Trophoblast cell (in vitro differentiated cells and primary cell): ENCODE data around the gene SERPINE2.

ENCODE experiments used
- DNase-seq, 2 donors: peaks; one replicate each; pipeline ENCODE4 v3.0.0-alpha.2; 2016
- H2AFZ ChIP-seq: 2 replicates; pipeline ENCODE4 v1.6.1; 2013; ENCODE audit warnings: low read length, moderate library complexity, mild to moderate bottlenecking; ENCODE audit not compliant: insufficient read depth, poor library complexity
- H2AK5ac ChIP-seq: 2 replicates; pipeline ENCODE4 v1.6.1; 2013; ENCODE audit warnings: mild to moderate bottlenecking, low read length
- H2BK120ac ChIP-seq: 2 replicates; pipeline ENCODE4 v1.6.1; 2013; ENCODE audit warnings: low read length, mild to moderate bottlenecking, moderate library complexity; ENCODE audit not compliant: insufficient read depth, poor library complexity
- H2BK12ac ChIP-seq: 2 replicates; pipeline ENCODE4 v1.6.1; 2013; ENCODE audit warnings: mild to moderate bottlenecking, low read length, moderate library complexity
- H2BK5ac ChIP-seq: 2 replicates; pipeline ENCODE4 v1.6.1; 2013; ENCODE audit warnings: low read length, low read depth, moderate library complexity, mild to moderate bottlenecking; ENCODE audit not compliant: poor library complexity
- H3K14ac ChIP-seq: 2 replicates; pipeline ENCODE4 v1.6.1; 2013; ENCODE audit warnings: mild to moderate bottlenecking, low read length
- H3K18ac ChIP-seq: 2 replicates; pipeline ENCODE4 v1.6.1; 2013; ENCODE audit warnings: mild to moderate bottlenecking, low read length
- H3K23ac ChIP-seq: 2 replicates; pipeline ENCODE4 v1.6.1; 2013; ENCODE audit warnings: low read length
- H3K27ac ChIP-seq: 2 replicates; pipeline ENCODE4 v1.5.1; 2013; ENCODE audit warnings: low read depth, mild to moderate bottlenecking, inconsistent platforms, low read length, moderate library complexity
- H3K27me3 ChIP-seq: 2 replicates; pipeline ENCODE4 v1.6.1; 2013; ENCODE audit warnings: inconsistent platforms, mild to moderate bottlenecking, low read length, moderate library complexity; ENCODE audit not compliant: insufficient read depth
- H3K36me3 ChIP-seq, 2 experiments: 1 replicate in 1 of 2; 2 replicates in 1 of 2; pipeline ENCODE4 v1.6.1; 2013; ENCODE audit warnings: low read length in 2 of 2, mild to moderate bottlenecking in 2 of 2, moderate library complexity in 1 of 2; ENCODE audit not compliant: insufficient read depth in 2 of 2, control insufficient read depth in 1 of 2
- H3K4ac ChIP-seq: 2 replicates; pipeline ENCODE4 v1.6.1; 2013; ENCODE audit warnings: low read depth, mild to moderate bottlenecking, low read length, moderate library complexity
- H3K4me1 ChIP-seq, 2 experiments: 1 replicate in 1 of 2; 2 replicates in 1 of 2; pipeline ENCODE4 v1.6.1; 2013; ENCODE audit warnings: low read length in 2 of 2, mild to moderate bottlenecking in 2 of 2, moderate library complexity in 1 of 2; ENCODE audit not compliant: insufficient read depth in 2 of 2, control insufficient read depth in 1 of 2
- H3K4me2 ChIP-seq: 2 replicates; pipeline ENCODE4 v1.6.1; 2013; ENCODE audit warnings: inconsistent platforms, mild to moderate bottlenecking, low read length, moderate library complexity
- H3K4me3 ChIP-seq: 2 replicates; pipeline ENCODE4 v1.5.1; 2013; ENCODE audit warnings: mild to moderate bottlenecking, low read depth, low read length, inconsistent platforms
- H3K79me1 ChIP-seq: one replicate; pipeline ENCODE4 v1.6.1; 2013; ENCODE audit warnings: low read length
- H3K79me2 ChIP-seq: 2 replicates; pipeline ENCODE4 v1.6.1; 2013; ENCODE audit warnings: low read length, mild to moderate bottlenecking; ENCODE audit not compliant: control insufficient read depth, insufficient read depth, poor library complexity
- H3K9ac ChIP-seq: 2 replicates; pipeline ENCODE4 v1.6.1; 2013; ENCODE audit warnings: mild to moderate bottlenecking, low read length
- H3K9me3 ChIP-seq: 2 replicates; pipeline ENCODE4 v1.6.1; 2013; ENCODE audit warnings: low read depth, mild to moderate bottlenecking, control low read depth, inconsistent platforms, low read length; ENCODE audit not compliant: insufficient read depth
- H4K12ac ChIP-seq: 2 replicates; pipeline ENCODE4 v1.6.1; 2013; ENCODE audit warnings: low read depth, mild to moderate bottlenecking, low read length, moderate library complexity
- H4K8ac ChIP-seq: 2 replicates; pipeline ENCODE4 v1.6.1; 2013; ENCODE audit warnings: low read depth, mild to moderate bottlenecking, low read length, moderate library complexity
- H4K91ac ChIP-seq: one replicate; pipeline ENCODE4 v1.6.1; 2013; ENCODE audit warnings: low read depth, mild to moderate bottlenecking, low read length, moderate library complexity
- WGBS: extraction: QIAGEN DNeasy Blood & Tissue Kit; methylation state at CpG from one replicate; pipeline ENCODE4 v1.1.7; 2013; ENCODE audit warnings: missing lambda C conversion rate; ENCODE audit not compliant: insufficient read length, insufficient coverage; ENCODE audit errors: extremely low coverage; 5-methylcytosine and 5-hydroxymethylcytosine counted together

Gene SERPINE2

GRCh38 chr2:223944703-223945531 lies 94.2 kb downstream of the SERPINE2 start, which contains the start of gene WDFY1:
Gene WDFY1 (minus strand): TSS chr2:223945335. CDS start chr2:223945284, 51 bp downstream.
- Histone ChIP-seq H4K91ac (peak within 1 kb of the TSS; percentile 97), H3K27ac (peak within 1 kb of the TSS; percentile 46), H3K79me2 (peaks cover 16% of the 10 kb centered on the region), H3K4ac (peak within 1 kb of the TSS; percentile 83), H3K4me3 (peak within 1 kb of the TSS; percentile 98), H3K4me2 (peak within 1 kb of the TSS; percentile 92), H2BK12ac (peak within 1 kb of the TSS; percentile 15), H3K9me3 (no peaks in the 10 kb centered on the region), H3K27me3 (no peaks in the 10 kb centered on the region), H3K18ac (peak within 1 kb of the TSS; percentile 100), H3K4me1 (no peaks in the 10 kb centered on the region), H2AFZ (peak within 1 kb of the TSS; percentile 84), H2AK5ac (peak within 1 kb of the TSS; percentile 49), H3K23ac (no peak within 1 kb of the TSS), H3K79me1 (peaks cover 10% of the 10 kb centered on the region), H3K14ac (peak within 1 kb of the TSS; percentile 100), H3K9ac (peak within 1 kb of the TSS; percentile 94), H2BK5ac (peak within 1 kb of the TSS; percentile 97), H4K8ac (peak within 1 kb of the TSS; percentile 99), H4K12ac (peak within 1 kb of the TSS; percentile 96), H3K36me3 (no peaks in the 10 kb centered on the region), H2BK120ac (peak within 1 kb of the TSS; percentile 97)
- no CpG with 5 or more reads among the region's 87 CpGs for WGBS
- peak; percentile 83 to 86 for DNase-seq

- Histone ChIP-seq H3K4me1 (no peaks in the 10 kb centered on the region), H3K23ac (no peak overlapping the region), H3K4me3 (peak overlapping the region; percentile 98), H3K27ac (no peak overlapping the region), H3K27me3 (no peaks in the 10 kb centered on the region), H3K9me3 (no peaks in the 10 kb centered on the region), H3K9ac (peak overlapping the region; percentile 94), H2AK5ac (peak overlapping the region; percentile 49), H2AFZ (peak overlapping the region; percentile 84), H3K18ac (peak overlapping the region; percentile 100), H4K12ac (peak overlapping the region; percentile 96), H3K14ac (peak overlapping the region; percentile 100), H3K4ac (peak overlapping the region; percentile 83), H3K36me3 (no peaks in the 10 kb centered on the region), H3K79me1 (peaks cover 10% of the 10 kb centered on the region), H2BK120ac (peak overlapping the region; percentile 97), H3K79me2 (peaks cover 16% of the 10 kb centered on the region), H4K91ac (peak overlapping the region; percentile 97), H4K8ac (peak overlapping the region; percentile 99), H3K4me2 (peak overlapping the region; percentile 92), H2BK12ac (no peak overlapping the region), H2BK5ac (peak overlapping the region; percentile 97)
- DNase-seq = peak in 1 of 2 donors; percentile 48
- no CpG with 5 or more reads among the region's 46 CpGs for WGBS
Observed at GRCh38 chr2:223944166-223944702, 94.9 kb downstream of the SERPINE2 start.

GRCh38 chr2:223943561-223944008 lies 95.5 kb downstream of the SERPINE2 start:
- Histone ChIP-seq H2BK5ac (no peak overlapping the region), H2AK5ac (no peak overlapping the region), H2AFZ (no peak overlapping the region), H3K79me2 (peaks cover 16% of the 10 kb centered on the region), H3K9me3 (no peaks in the 10 kb centered on the region), H3K79me1 (peaks cover 10% of the 10 kb centered on the region), H3K4me3 (no peak overlapping the region), H3K4me1 (no peaks in the 10 kb centered on the region), H3K23ac (no peak overlapping the region), H3K27me3 (no peaks in the 10 kb centered on the region), H2BK12ac (no peak overlapping the region), H4K91ac (no peak overlapping the region), H3K4ac (no peak overlapping the region), H3K27ac (no peak overlapping the region), H3K9ac (no peak overlapping the region), H3K36me3 (no peaks in the 10 kb centered on the region), H4K8ac (no peak overlapping the region), H3K18ac (no peak overlapping the region), H2BK120ac (no peak overlapping the region), H4K12ac (no peak overlapping the region), H3K4me2 (peak overlapping the region; percentile 92), H3K14ac (no peak overlapping the region)
- WGBS = no CpG with 5 or more reads among the region's 7 CpGs
- peak in 1 of 2 donors; percentile 24 for DNase-seq

DNA sequence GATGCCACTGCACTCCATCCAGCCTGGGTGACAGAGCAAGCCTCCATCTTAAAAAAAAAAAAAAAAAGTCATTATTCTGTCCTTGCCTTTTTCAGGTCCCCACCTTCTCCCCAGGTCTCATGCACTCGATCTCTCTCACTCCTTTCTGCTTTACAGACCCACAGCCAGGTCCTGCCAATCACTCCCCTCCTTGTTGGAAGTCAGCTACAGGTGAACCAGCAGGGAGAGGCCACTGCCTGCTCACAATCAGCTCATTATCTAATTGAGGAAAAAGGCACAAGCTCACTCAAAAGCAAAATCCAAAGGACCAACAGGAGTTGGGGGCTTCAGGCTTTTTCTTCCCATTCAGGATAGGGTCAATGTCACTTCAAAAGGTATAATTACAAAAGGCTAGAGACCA lies 96.0 kb downstream of the SERPINE2 start:
- H2BK12ac ChIP-seq = no peak overlapping the region
- no peak overlapping the region for H3K9ac ChIP-seq
- no peaks in the 10 kb centered on the region for H3K9me3 ChIP-seq
- no CpG with 5 or more reads among the region's 1 CpG for WGBS
- H2AFZ ChIP-seq = no peak overlapping the region
- H3K4me2 ChIP-seq = no peak overlapping the region
- H3K79me2 ChIP-seq = peaks cover 16% of the 10 kb centered on the region
- H4K8ac ChIP-seq = no peak overlapping the region
- DNase-seq = no peak
- H3K4me3 ChIP-seq = no peak overlapping the region
- no peaks in the 10 kb centered on the region for H3K27me3 ChIP-seq
- peak overlapping the region; percentile 80 for H3K4ac ChIP-seq
- no peak overlapping the region for H4K91ac ChIP-seq
- H3K14ac ChIP-seq = no peak overlapping the region
- no peak overlapping the region for H3K18ac ChIP-seq
- no peak overlapping the region for H2AK5ac ChIP-seq
- H3K79me1 ChIP-seq = peaks cover 10% of the 10 kb centered on the region
- no peak overlapping the region for H2BK5ac ChIP-seq
- no peaks in the 10 kb centered on the region for H3K4me1 ChIP-seq
- no peak overlapping the region for H3K27ac ChIP-seq
- H2BK120ac ChIP-seq = no peak overlapping the region
- H4K12ac ChIP-seq = no peak overlapping the region
- H3K23ac ChIP-seq = no peak overlapping the region
- H3K36me3 ChIP-seq = no peaks in the 10 kb centered on the region
